ENCODE measurements around the gene THOC7.

The THOC7 gene

DNA sequence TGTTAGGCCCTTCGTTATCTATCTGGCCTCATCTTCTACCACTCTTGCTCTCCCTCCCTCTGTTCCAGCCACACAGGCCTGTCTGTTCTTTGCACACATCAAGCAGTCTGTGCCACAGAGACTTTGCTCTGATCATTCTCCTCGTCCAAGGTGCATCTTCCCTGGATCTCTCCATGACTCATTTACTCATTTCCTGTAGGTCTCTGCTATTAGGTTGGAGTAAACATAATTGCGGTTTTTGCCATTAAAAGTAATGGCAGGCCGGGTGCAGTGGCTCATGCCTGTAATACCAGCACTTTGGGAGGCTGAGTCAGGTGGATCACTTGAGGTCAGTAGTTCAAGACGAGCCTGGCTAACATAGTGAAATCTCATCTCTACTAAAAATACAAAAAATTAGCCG, 54.0 kb downstream of the THOC7 start:
- ATAC-seq (replicated peaks; ENCODE audit: extremely low read depth, poor library complexity, severe bottlenecking) (no peak), DNase-seq (ENCODE audit: low spot score in 2 of 2) (no peak)
- no peak overlapping the region for H3K27ac Mint-ChIP-seq (ENCODE audit: low read depth)
- H3K4me3 Mint-ChIP-seq = no peak overlapping the region
- no peaks in the 10 kb centered on the region for H3K36me3 Mint-ChIP-seq (ENCODE audit: insufficient read depth)
- H3K9me3 Mint-ChIP-seq = no peaks in the 10 kb centered on the region
- no peaks in the 10 kb centered on the region for H3K4me1 Mint-ChIP-seq
- H3K27me3 Mint-ChIP-seq = no peaks in the 10 kb centered on the region

DNA sequence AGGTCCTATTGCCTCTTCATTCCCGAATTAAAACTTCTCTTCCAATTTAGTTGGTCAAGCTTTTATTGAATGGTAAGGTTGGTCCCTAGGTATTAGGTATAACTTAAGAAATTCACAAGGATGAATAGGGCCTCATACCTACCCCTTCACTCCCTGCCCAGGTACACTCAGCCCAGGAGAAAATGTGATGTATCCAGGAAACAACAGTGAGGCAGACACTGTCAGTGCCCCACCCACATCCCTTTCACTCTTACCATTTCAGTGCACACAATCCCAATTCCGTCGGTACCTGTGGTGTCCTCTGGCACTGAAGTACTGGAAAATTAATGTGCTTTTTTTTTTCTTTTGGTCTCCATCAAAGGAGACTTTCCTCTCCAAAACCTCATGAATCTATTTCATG, 55.0 kb downstream of the THOC7 start:
- Mint-ChIP-seq H3K4me1 (no peaks in the 10 kb centered on the region), H3K4me3 (no peak overlapping the region), H3K36me3 (ENCODE audit: insufficient read depth) (no peaks in the 10 kb centered on the region), H3K27ac (ENCODE audit: low read depth) (no peak overlapping the region), H3K9me3 (no peaks in the 10 kb centered on the region), H3K27me3 (no peaks in the 10 kb centered on the region)
- no peak for DNase-seq (ENCODE audit: low spot score in 2 of 2)
- ATAC-seq (replicated peaks; ENCODE audit: extremely low read depth, poor library complexity, severe bottlenecking) = no peak

DNA sequence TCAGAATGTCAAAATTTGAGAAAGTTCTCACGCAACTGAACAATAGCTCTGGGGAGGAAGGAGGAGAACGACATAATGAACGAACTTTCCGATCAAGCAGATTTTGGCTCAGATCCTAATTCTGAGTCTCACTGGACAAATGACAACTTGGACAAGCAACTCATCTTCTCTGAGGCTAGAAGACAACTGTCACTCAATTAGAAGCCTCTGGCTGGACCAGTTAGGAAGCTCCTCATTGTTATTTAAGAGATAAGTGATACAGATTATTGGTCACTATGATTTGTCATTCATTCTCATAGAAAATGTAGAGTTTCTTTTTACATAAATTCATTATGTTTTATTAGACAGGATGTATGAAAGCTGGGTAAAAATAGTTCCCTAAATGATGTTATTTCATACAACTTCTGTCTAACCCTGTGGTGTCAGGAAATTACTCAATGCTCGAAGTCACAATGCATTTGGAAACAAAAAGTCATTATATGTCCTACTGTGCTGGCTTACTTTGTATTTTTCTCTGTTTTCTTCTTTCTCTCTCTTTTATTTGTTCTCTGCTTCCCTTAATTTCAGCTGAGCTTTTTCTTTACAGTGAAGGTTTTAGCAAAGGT, 55.5 kb downstream of the THOC7 start:
- Mint-ChIP-seq H3K27ac (ENCODE audit: low read depth) (no peak overlapping the region), H3K4me1 (no peaks in the 10 kb centered on the region), H3K27me3 (no peaks in the 10 kb centered on the region), H3K4me3 (no peak overlapping the region), H3K36me3 (ENCODE audit: insufficient read depth) (no peaks in the 10 kb centered on the region), H3K9me3 (no peaks in the 10 kb centered on the region)
- DNase-seq (ENCODE audit: low spot score in 2 of 2) = no peak
- no peak for ATAC-seq (replicated peaks; ENCODE audit: extremely low read depth, poor library complexity, severe bottlenecking)

DNA sequence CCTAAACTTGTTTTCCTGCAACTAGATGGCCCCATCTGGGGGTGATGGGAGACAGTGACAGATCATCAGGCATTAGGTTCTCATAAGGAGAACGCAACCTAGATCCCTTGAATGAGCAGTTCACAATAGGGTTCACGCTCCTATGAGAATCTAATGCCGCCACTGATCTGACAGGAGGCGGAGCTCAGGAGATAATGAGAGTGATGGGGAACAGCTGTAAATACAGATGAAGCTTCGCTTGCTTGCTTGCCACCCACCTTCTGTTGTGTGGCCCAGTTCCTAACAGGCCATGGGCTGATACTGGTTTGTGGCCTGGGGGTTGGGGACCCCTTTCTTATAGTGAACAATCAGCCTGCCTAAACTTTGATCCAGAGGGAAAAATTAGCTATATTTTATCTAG, 59.7 kb downstream of the THOC7 start:
- Mint-ChIP-seq H3K27me3 (no peaks in the 10 kb centered on the region), H3K4me1 (no peaks in the 10 kb centered on the region), H3K27ac (ENCODE audit: low read depth) (no peak overlapping the region), H3K36me3 (ENCODE audit: insufficient read depth) (no peaks in the 10 kb centered on the region), H3K9me3 (no peaks in the 10 kb centered on the region), H3K4me3 (no peak overlapping the region)
- DNase-seq (ENCODE audit: low spot score in 2 of 2) (no peak), ATAC-seq (replicated peaks; ENCODE audit: extremely low read depth, poor library complexity, severe bottlenecking) (no peak)

DNA sequence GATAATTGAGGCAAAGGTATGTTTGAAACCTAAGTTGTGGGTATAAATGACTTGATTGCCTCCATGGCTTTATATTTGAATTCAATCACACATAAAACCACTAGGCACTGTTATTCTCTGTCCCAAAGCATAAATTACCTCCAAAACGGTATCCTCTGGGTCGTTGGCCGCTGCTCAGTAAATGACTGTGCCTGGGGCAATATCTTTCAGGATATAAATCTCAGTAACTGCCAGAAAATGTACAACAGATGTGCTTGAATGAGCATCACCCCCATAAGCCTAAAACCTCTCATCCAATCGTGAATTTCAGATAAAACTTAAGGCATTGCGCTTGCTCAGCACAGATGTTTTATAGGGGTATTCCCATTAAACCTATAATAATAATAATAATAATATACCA, 63.5 kb downstream of the THOC7 start:
- ATAC-seq (replicated peaks; ENCODE audit: extremely low read depth, poor library complexity, severe bottlenecking) (no peak), DNase-seq (ENCODE audit: low spot score in 2 of 2) (no peak)
- H3K36me3 Mint-ChIP-seq (ENCODE audit: insufficient read depth) = no peaks in the 10 kb centered on the region
- H3K4me1 Mint-ChIP-seq = no peaks in the 10 kb centered on the region
- peaks cover 6% of the 10 kb centered on the region for H3K27me3 Mint-ChIP-seq
- no peaks in the 10 kb centered on the region for H3K9me3 Mint-ChIP-seq
- H3K4me3 Mint-ChIP-seq = no peak overlapping the region
- no peak overlapping the region for H3K27ac Mint-ChIP-seq (ENCODE audit: low read depth)

DNA sequence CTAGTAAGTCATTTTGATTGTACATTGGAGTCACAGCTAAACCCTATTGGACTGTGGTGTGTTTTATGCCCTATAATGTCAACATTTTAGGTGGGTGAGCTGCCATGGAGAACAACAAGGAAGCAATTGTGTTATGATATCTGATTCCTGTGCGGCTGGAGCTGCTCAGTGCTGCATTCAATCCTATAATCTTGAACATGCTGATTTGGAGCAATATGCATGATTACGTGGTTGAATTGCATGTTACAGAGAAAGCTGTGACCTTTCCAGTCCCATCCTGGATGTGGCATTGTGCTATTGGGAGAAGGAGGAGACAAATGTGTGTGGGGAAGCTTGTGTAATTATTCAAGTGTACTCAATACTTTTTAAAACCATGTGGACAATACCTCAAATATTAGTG, 64.7 kb downstream of the THOC7 start:
- no peak for ATAC-seq (replicated peaks; ENCODE audit: extremely low read depth, poor library complexity, severe bottlenecking)
- no peaks in the 10 kb centered on the region for H3K4me1 Mint-ChIP-seq

DNA sequence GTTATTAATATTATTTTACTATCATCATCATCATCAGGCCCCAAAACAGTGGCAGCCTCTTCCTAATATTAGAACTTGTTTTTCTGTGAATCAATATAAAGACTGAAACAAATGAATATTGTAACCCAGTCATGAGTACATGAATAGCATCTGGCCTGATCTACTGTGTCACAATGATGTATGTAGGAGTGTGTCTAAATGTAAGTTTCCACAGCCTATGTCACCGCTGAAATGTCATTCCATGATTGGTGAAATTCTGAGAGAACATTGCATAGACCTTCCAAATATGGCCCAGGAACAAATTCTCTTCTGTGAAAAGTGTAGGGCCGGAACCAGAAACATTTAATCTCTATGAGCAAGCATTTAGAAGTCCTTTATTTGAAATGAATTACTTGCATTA, 65.1 kb downstream of the THOC7 start:
- H3K4me3 Mint-ChIP-seq = no peak overlapping the region
- no peaks in the 10 kb centered on the region for H3K9me3 Mint-ChIP-seq
- H3K27ac Mint-ChIP-seq (ENCODE audit: low read depth) = no peak overlapping the region
- peaks cover 6% of the 10 kb centered on the region for H3K27me3 Mint-ChIP-seq
- H3K36me3 Mint-ChIP-seq (ENCODE audit: insufficient read depth) = no peaks in the 10 kb centered on the region
- no peak for DNase-seq (ENCODE audit: low spot score in 2 of 2)
- H3K4me1 Mint-ChIP-seq = no peaks in the 10 kb centered on the region
- no peak for ATAC-seq (replicated peaks; ENCODE audit: extremely low read depth, poor library complexity, severe bottlenecking)

More for the DNA sequence above, 64.7 kb downstream of the THOC7 start:
- Mint-ChIP-seq H3K9me3 (no peaks in the 10 kb centered on the region), H3K36me3 (ENCODE audit: insufficient read depth) (no peaks in the 10 kb centered on the region), H3K4me3 (no peak overlapping the region), H3K27ac (ENCODE audit: low read depth) (no peak overlapping the region), H3K27me3 (peaks cover 6% of the 10 kb centered on the region)
- DNase-seq (ENCODE audit: low spot score in 2 of 2) = no peak

DNA sequence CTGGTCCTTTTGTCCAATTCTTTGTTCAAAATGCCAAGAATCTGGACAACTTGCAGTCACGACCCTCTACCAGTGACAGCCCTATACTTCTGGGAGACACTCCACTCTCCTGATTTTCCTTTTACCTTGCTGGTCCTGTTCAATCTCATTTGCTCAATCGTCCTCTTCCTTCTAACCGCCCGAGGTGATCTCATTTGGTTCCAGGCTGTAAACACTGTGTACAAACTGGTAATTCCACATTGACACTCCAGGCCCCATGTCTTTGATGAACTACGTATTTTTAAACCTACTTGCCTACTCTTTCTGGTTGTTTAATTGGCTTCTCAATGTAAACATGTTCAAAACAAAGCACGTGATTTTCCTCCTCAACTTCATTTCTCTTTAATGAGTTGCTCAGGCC, 68.2 kb downstream of the THOC7 start:
- Mint-ChIP-seq H3K27me3 (peaks cover 11% of the 10 kb centered on the region), H3K4me1 (no peaks in the 10 kb centered on the region), H3K27ac (ENCODE audit: low read depth) (no peak overlapping the region), H3K4me3 (no peak overlapping the region), H3K36me3 (ENCODE audit: insufficient read depth) (no peaks in the 10 kb centered on the region), H3K9me3 (no peaks in the 10 kb centered on the region)
- DNase-seq (ENCODE audit: low spot score in 2 of 2) = no peak
- ATAC-seq (replicated peaks; ENCODE audit: extremely low read depth, poor library complexity, severe bottlenecking) = no peak

DNA sequence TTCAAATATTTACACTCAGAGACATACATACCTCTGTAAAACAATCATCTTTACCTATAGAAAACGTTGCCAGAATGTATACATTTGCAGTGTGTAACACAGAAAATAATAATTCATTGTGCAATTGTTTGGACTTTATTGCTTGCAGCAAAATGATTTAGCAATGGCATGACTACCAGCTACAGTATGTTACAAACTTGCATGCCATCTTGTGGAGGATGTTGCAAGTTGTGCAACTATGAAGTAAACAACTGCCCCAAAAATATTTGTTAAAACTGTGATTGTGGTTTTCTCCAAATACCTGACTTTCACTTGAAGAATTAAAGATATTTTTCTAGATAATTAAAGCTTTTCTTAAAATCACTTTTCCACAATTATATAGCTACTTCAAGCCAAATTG, 71.6 kb downstream of the THOC7 start:
- Mint-ChIP-seq H3K4me3 (no peak overlapping the region), H3K27ac (ENCODE audit: low read depth) (no peak overlapping the region), H3K27me3 (peaks cover 31% of the 10 kb centered on the region), H3K36me3 (ENCODE audit: insufficient read depth) (no peaks in the 10 kb centered on the region), H3K4me1 (no peaks in the 10 kb centered on the region), H3K9me3 (no peaks in the 10 kb centered on the region)
- DNase-seq (ENCODE audit: low spot score in 2 of 2) = no peak
- ATAC-seq (replicated peaks; ENCODE audit: extremely low read depth, poor library complexity, severe bottlenecking) = no peak
